Esophagus squamous epithelium (tissue), 4 donors: ENCODE data around the gene SLC25A31.

Experiments
- POLR2A ChIP-seq, 4 donors: fragments of 450-650 bp; IDR thresholded peaks; one replicate each; pipeline ENCODE4 v1.6.1; 2017; ENCODE audit warnings: antibody characterized with exemption in 4 of 4, mild to moderate bottlenecking in 4 of 4, moderate library complexity in 3 of 4
- TF ChIP-seq, protein P1 (sequence below), 6 experiments: fragments of 450-650 bp in 4 of 6; fragments of 200-600 bp in 2 of 6; sonication (generic) in 2 of 6; IDR thresholded peaks; one replicate each; pipeline ENCODE4 v1.5.1; 2016 to 2019; ENCODE audit warnings: antibody characterized with exemption in 6 of 6, mild to moderate bottlenecking in 4 of 6, moderate library complexity in 4 of 6

DNA sequence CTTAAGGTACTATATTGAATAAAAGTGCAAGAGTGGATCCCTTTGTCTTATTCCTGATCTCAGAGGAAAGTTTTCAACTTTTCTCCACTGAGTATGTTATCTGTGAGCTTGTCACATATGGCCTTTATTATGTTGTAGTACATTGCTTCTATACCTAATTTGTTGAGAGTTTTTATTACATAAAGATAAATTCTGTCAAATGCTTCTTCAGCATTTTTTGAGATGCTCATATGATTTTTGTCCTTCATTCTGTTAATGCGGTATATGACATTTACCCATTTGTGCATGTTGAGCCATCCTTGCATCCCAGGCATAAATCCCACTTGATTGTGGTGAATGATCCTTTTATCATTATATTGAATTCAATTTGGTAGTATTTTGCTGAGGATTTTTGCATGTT is 11.0 kb downstream of the SLC25A31 start:
- TF ChIP-seq, protein P1, sequence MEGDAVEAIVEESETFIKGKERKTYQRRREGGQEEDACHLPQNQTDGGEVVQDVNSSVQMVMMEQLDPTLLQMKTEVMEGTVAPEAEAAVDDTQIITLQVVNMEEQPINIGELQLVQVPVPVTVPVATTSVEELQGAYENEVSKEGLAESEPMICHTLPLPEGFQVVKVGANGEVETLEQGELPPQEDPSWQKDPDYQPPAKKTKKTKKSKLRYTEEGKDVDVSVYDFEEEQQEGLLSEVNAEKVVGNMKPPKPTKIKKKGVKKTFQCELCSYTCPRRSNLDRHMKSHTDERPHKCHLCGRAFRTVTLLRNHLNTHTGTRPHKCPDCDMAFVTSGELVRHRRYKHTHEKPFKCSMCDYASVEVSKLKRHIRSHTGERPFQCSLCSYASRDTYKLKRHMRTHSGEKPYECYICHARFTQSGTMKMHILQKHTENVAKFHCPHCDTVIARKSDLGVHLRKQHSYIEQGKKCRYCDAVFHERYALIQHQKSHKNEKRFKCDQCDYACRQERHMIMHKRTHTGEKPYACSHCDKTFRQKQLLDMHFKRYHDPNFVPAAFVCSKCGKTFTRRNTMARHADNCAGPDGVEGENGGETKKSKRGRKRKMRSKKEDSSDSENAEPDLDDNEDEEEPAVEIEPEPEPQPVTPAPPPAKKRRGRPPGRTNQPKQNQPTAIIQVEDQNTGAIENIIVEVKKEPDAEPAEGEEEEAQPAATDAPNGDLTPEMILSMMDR (IDR thresholded peaks at IDR 0.05) = no peak
- TF ChIP-seq POLR2A (IDR thresholded peaks at IDR 0.05) = no peak
